Measurements from ENCODE around the gene DNAJC5.
A peak's percentile ranks its signal among the peaks of the same experiment; 100 is the strongest.

- TF ChIP-seq POLR2A (IDR thresholded peaks at IDR 0.05) = peak in 1 of 2 donors; percentile 35
- no peak for TF ChIP-seq CTCF (IDR thresholded peaks at IDR 0.05)
Observed at GRCh38 chr20:63864978-63865640, 29.8 kb upstream of the DNAJC5 start, which contains the start of gene TPD52L2.
